Measurements from ENCODE around the gene MRAS. TPM values are rescaled to one million over a fixed set of nuclear protein-coding genes. Genes with fewer than 3 reads are reported as not detected.

Gene MRAS
- total and polyA plus RNA-seq, 8 donors = 2.3 to 12.6 (median 4.7) TPM

DNA sequence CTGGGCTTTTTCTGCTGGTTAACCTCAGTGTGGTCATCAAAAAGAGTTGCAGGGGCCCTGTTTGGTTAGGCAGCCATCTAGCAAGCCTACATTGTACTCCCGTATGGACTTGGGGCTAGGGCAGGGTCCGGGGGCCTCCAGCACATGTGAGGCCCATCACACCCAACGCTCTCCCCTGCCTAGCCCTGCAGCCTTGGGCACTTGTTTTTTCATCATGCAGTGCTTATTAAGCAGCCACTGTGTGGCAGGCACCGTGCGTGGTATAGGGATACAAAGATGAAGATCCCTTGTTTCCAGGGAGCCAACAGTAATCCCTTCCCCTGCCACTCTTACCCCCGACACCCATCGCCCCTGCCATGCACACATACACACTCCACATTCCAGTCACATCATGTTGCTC lies 14.2 kb downstream of the MRAS start:
- TF ChIP-seq, protein P1, sequence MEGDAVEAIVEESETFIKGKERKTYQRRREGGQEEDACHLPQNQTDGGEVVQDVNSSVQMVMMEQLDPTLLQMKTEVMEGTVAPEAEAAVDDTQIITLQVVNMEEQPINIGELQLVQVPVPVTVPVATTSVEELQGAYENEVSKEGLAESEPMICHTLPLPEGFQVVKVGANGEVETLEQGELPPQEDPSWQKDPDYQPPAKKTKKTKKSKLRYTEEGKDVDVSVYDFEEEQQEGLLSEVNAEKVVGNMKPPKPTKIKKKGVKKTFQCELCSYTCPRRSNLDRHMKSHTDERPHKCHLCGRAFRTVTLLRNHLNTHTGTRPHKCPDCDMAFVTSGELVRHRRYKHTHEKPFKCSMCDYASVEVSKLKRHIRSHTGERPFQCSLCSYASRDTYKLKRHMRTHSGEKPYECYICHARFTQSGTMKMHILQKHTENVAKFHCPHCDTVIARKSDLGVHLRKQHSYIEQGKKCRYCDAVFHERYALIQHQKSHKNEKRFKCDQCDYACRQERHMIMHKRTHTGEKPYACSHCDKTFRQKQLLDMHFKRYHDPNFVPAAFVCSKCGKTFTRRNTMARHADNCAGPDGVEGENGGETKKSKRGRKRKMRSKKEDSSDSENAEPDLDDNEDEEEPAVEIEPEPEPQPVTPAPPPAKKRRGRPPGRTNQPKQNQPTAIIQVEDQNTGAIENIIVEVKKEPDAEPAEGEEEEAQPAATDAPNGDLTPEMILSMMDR (IDR thresholded peaks at IDR 0.05) = no peak
- Histone ChIP-seq H3K4me1 (no peaks in the 10 kb centered on the region), H3K27ac (no peak overlapping the region), H3K27me3 (no peaks in the 10 kb centered on the region), H3K9me3 (no peaks in the 10 kb centered on the region), H3K4me3 (no peak overlapping the region), H3K36me3 (no peaks in the 10 kb centered on the region)
- ATAC-seq (no peak), FAIRE-seq (no peak), DNase-seq (no peak)
- 91 to 92% methylated on average over 7 of the region's 7 CpGs for WGBS, 2 donors
- intact Hi-C loops (cut with DNase I) = no loop called here

DNA sequence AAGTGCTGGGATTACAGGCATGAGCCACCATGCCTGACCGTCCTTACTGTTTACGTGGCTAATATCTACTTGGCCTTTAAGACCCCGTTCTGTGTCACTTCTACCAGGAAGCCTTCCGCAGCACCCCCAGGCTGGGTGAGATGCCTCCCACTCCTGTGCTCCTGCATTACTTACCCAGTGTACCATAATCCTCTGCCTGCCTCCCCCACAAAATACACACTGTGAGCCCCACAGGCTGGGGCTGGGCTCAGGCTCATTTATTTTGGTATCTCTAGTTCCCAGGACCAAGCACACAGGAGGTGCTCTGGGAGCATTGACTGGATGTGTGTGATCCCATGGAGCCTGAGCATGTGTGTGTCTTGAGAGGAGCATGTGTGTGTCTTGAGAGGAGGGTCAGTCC lies 14.9 kb downstream of the MRAS start:
- FAIRE-seq (no peak), ATAC-seq (no peak), DNase-seq (no peak)
- no peak overlapping the region for H3K27ac ChIP-seq
- intact Hi-C loops (cut with DNase I) = no loop called here
- H3K4me3 ChIP-seq = no peak overlapping the region
- no peaks in the 10 kb centered on the region for H3K36me3 ChIP-seq
- 94 to 96% methylated on average over 4 of the region's 4 CpGs for WGBS, 2 donors
- TF ChIP-seq, protein P1 (IDR thresholded peaks at IDR 0.05) = no peak
- H3K27me3 ChIP-seq = no peaks in the 10 kb centered on the region
- no peaks in the 10 kb centered on the region for H3K4me1 ChIP-seq
- no peaks in the 10 kb centered on the region for H3K9me3 ChIP-seq

DNA sequence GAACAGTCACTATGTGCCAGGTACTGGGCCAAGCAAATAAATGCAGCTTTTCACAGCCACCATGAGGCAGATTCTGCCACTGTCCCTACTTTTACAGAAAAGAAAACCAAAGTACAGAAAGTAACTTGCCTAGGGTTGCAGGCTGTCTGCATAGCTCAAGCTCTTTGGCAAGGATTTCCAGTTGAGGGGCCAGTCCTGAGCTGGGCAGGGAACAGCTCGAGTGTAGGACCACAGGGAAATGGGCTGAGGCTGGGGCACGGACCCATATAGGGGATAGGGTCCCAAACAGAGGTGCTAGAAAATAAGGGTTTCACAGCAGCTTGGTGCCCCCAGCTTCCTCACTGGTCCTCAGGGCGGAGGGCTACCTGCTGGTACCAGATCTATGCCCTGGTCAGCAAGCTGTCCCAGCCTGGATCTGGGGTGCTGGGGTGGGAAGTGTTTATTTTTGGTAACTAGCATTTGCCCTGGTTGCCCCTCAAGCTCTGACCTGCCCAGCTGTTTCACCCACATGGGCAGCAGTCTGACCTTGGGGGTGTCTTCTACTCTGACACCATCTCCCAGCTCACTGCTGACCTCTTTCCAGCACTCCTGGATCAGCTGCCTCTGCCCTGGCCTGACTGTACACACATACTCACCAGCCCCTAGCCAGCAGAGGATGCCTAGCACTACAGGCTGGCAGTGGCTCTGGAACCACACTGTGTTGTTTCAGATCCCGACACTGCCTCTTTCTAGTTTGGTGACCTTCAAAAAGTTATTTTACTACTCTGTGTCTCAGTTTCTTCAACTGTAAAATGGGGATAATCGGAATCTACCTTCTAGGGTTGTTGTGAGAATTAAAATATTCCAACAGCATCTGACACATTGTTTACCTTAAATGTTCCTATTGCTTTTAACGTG lies 16.2 kb downstream of the MRAS start:
- Histone ChIP-seq H3K36me3 (no peaks in the 10 kb centered on the region), H3K27ac (no peak overlapping the region), H3K4me1 (no peaks in the 10 kb centered on the region), H3K4me3 (no peak overlapping the region), H3K9me3 (no peaks in the 10 kb centered on the region), H3K27me3 (no peaks in the 10 kb centered on the region)
- TF ChIP-seq, protein P1 (IDR thresholded peaks at IDR 0.05) = no peak
- FAIRE-seq = no peak
- DNase-seq = no peak
- intact Hi-C loops (cut with DNase I) = no loop called here
- no peak for ATAC-seq
- WGBS, 2 donors = 85 to 89% methylated on average over 6 of the region's 6 CpGs

DNA sequence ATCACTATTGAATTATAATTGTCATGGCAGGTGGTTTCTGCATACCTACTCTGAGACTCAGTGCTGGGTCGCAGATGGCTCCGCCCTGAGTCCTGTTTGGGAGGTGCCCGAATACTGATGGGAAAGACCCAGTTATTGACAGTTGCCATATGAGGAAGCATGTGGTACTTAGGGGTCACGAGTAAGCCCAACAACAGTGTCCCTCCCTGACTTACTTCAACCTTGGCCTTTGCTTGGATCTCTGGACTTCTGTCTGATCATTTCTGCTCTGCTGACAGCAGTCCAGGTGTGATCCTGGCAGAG lies 16.8 kb downstream of the MRAS start:
- DNase-seq (no peak), ATAC-seq (no peak), FAIRE-seq (no peak)
- Histone ChIP-seq H3K27ac (no peak overlapping the region), H3K27me3 (no peaks in the 10 kb centered on the region), H3K4me1 (no peaks in the 10 kb centered on the region), H3K9me3 (no peaks in the 10 kb centered on the region), H3K4me3 (no peak overlapping the region), H3K36me3 (no peaks in the 10 kb centered on the region)
- WGBS, 2 donors = 90 to 93% methylated on average over 4 of the region's 4 CpGs
- TF ChIP-seq, protein P1 (IDR thresholded peaks at IDR 0.05) = no peak
- intact Hi-C loops (cut with DNase I) = no loop called here

DNA sequence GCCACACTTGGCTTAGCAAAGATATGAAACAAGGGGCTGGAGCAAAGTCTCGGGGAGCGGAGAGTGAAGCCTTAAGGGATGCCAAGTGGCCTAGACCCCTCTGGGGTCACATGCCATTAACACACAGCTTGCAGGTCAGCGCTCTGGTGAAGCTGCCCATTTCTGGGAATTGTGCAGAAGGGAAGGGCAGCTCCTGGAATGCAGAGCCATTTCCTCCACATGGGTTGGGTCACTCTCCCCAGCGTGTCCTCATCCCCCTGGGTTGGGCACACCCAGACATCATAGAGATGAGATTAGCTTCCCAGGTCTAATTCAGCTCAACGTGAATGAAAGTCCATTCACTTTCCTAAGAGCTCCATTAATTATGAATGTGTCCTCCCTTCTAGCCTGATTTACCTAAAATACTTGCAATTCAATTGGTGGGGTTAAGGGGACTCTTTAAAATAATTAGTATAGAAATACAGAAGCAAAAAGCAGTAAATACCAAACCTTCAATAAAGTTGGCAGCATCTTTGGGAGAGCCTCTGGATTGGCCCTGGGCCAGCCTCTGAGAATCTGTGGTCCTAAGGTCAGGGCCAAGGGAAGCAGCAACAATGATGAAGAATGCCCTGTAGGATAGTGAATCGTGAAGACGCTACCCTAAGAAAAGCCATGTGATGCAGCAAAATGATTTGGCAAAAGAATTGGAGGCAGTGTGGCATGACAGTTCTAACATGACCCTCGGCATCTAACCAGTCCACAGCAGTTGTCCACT lies 17.8 kb downstream of the MRAS start:
- intact Hi-C loops (cut with DNase I) = no loop called here
- Histone ChIP-seq H3K36me3 (no peaks in the 10 kb centered on the region), H3K9me3 (no peaks in the 10 kb centered on the region), H3K27me3 (no peaks in the 10 kb centered on the region), H3K4me3 (no peak overlapping the region), H3K4me1 (no peaks in the 10 kb centered on the region), H3K27ac (no peak overlapping the region)
- TF ChIP-seq, protein P1 (IDR thresholded peaks at IDR 0.05) = no peak
- no peak for ATAC-seq
- DNase-seq = no peak
- 75 to 83% methylated on average over 8 of the region's 8 CpGs for WGBS, 2 donors
- FAIRE-seq = no peak
